Activated naive CD8-positive, alpha-beta T cell treated with anti-CD3 and anti-CD28 coated beads, Interleukin-2, amount 50 U/mL, for 24 hours (primary cell): Measurements from ENCODE around the gene BBS9.

ENCODE experiments used
- ATAC-seq: fragments of 150-1000 bp; cut with Tn5 transposase; one replicate; pipeline ENCODE4 v1.10.0; 2021
- DNase-seq: peaks from one replicate; pipeline ENCODE4 v3.0.0; 2021
- H3K27ac Mint-ChIP-seq: one replicate; pipeline ENCODE4 v1.8.0; 2021; ENCODE audit warnings: mild to moderate bottlenecking, mixed read lengths
- H3K27me3 Mint-ChIP-seq: one replicate; pipeline ENCODE4 v1.8.0; 2021; ENCODE audit warnings: mixed read lengths
- H3K36me3 Mint-ChIP-seq: one replicate; pipeline ENCODE4 v1.8.0; 2021; ENCODE audit warnings: low read depth, mixed read lengths
- H3K4me1 Mint-ChIP-seq: one replicate; pipeline ENCODE4 v1.8.0; 2021; ENCODE audit warnings: mixed read lengths
- H3K4me3 Mint-ChIP-seq: one replicate; pipeline ENCODE4 v1.8.0; 2021; ENCODE audit warnings: mild to moderate bottlenecking, moderate library complexity, mixed read lengths
- H3K9me3 Mint-ChIP-seq: one replicate; pipeline ENCODE4 v1.8.0; 2021; ENCODE audit warnings: mixed read lengths

Gene BBS9

GRCh38 chr7:33357846-33358245 is 228.5 kb downstream of the BBS9 start:
- Mint-ChIP-seq H3K9me3 (no peaks in the 10 kb centered on the region), H3K36me3 (peaks cover 2% of the 10 kb centered on the region), H3K27ac (no peak overlapping the region), H3K4me3 (no peak overlapping the region), H3K4me1 (no peaks in the 10 kb centered on the region), H3K27me3 (no peaks in the 10 kb centered on the region)
- DNase-seq (no peak), ATAC-seq (no peak)

GRCh38 chr7:33369888-33370287 is 240.5 kb downstream of the BBS9 start:
- DNase-seq (no peak), ATAC-seq (no peak)
- Mint-ChIP-seq H3K4me1 (no peaks in the 10 kb centered on the region), H3K27ac (no peak overlapping the region), H3K4me3 (no peak overlapping the region), H3K36me3 (peaks cover 19% of the 10 kb centered on the region), H3K27me3 (no peaks in the 10 kb centered on the region), H3K9me3 (no peaks in the 10 kb centered on the region)

GRCh38 chr7:33373195-33373594 is 243.8 kb downstream of the BBS9 start:
- no peak overlapping the region for H3K4me3 Mint-ChIP-seq
- peaks cover 18% of the 10 kb centered on the region for H3K36me3 Mint-ChIP-seq
- ATAC-seq, result no peak
- no peak overlapping the region for H3K27ac Mint-ChIP-seq
- H3K9me3 Mint-ChIP-seq, result no peaks in the 10 kb centered on the region
- no peaks in the 10 kb centered on the region for H3K4me1 Mint-ChIP-seq
- DNase-seq, result no peak
- H3K27me3 Mint-ChIP-seq, result no peaks in the 10 kb centered on the region

- no peaks in the 10 kb centered on the region for H3K27me3 Mint-ChIP-seq
- no peaks in the 10 kb centered on the region for H3K4me1 Mint-ChIP-seq
- no peak overlapping the region for H3K4me3 Mint-ChIP-seq
- no peaks in the 10 kb centered on the region for H3K9me3 Mint-ChIP-seq
- ATAC-seq (no peak), DNase-seq (no peak)
- no peak overlapping the region for H3K27ac Mint-ChIP-seq
- peaks cover 8% of the 10 kb centered on the region for H3K36me3 Mint-ChIP-seq
These were observed 250.6 kb downstream of the BBS9 start for GRCh38 chr7:33379891-33380525.

- Mint-ChIP-seq H3K4me3 (no peak overlapping the region), H3K4me1 (no peaks in the 10 kb centered on the region), H3K27me3 (no peaks in the 10 kb centered on the region), H3K27ac (no peak overlapping the region), H3K36me3 (peaks cover 16% of the 10 kb centered on the region), H3K9me3 (no peaks in the 10 kb centered on the region)
- no peak for DNase-seq
- no peak for ATAC-seq
These were observed 259.0 kb downstream of the BBS9 start for GRCh38 chr7:33388332-33388731.

- no peaks in the 10 kb centered on the region for H3K27me3 Mint-ChIP-seq
- H3K27ac Mint-ChIP-seq, result no peak overlapping the region
- peaks cover 8% of the 10 kb centered on the region for H3K9me3 Mint-ChIP-seq
- H3K4me3 Mint-ChIP-seq, result no peak overlapping the region
- ATAC-seq (no peak), DNase-seq (no peak)
- no peaks in the 10 kb centered on the region for H3K4me1 Mint-ChIP-seq
- H3K36me3 Mint-ChIP-seq, result peaks cover 21% of the 10 kb centered on the region
These were observed 262.8 kb downstream of the BBS9 start for GRCh38 chr7:33392148-33392547.

GRCh38 chr7:33393770-33394169 is 264.4 kb downstream of the BBS9 start:
- H3K27me3 Mint-ChIP-seq, result no peaks in the 10 kb centered on the region
- no peak overlapping the region for H3K4me3 Mint-ChIP-seq
- no peaks in the 10 kb centered on the region for H3K4me1 Mint-ChIP-seq
- H3K9me3 Mint-ChIP-seq, result peaks cover 12% of the 10 kb centered on the region
- no peak for DNase-seq
- H3K36me3 Mint-ChIP-seq, result peaks cover 21% of the 10 kb centered on the region
- no peak for ATAC-seq
- H3K27ac Mint-ChIP-seq, result no peak overlapping the region

- ATAC-seq, result no peak
- Mint-ChIP-seq H3K9me3 (peaks cover 12% of the 10 kb centered on the region), H3K27me3 (no peaks in the 10 kb centered on the region)
These were observed 266.0 kb downstream of the BBS9 start for GRCh38 chr7:33395340-33395739.

GRCh38 chr7:33399528-33400213 is 270.3 kb downstream of the BBS9 start:
- H3K4me1 Mint-ChIP-seq, result no peaks in the 10 kb centered on the region
- no peak overlapping the region for H3K27ac Mint-ChIP-seq
- H3K9me3 Mint-ChIP-seq, result peaks cover 23% of the 10 kb centered on the region
- no peak for DNase-seq
- no peak for ATAC-seq
- H3K27me3 Mint-ChIP-seq, result no peaks in the 10 kb centered on the region
- H3K36me3 Mint-ChIP-seq, result peaks cover 13% of the 10 kb centered on the region
- no peak overlapping the region for H3K4me3 Mint-ChIP-seq

More at GRCh38 chr7:33395340-33395739, 266.0 kb downstream of the BBS9 start:
- DNase-seq, result no peak
- no peak overlapping the region for H3K4me3 Mint-ChIP-seq
- no peak overlapping the region for H3K27ac Mint-ChIP-seq
- peaks cover 14% of the 10 kb centered on the region for H3K36me3 Mint-ChIP-seq
- H3K4me1 Mint-ChIP-seq, result no peaks in the 10 kb centered on the region

GRCh38 chr7:33400214-33400538 is 270.8 kb downstream of the BBS9 start:
- H3K4me1 Mint-ChIP-seq, result no peaks in the 10 kb centered on the region
- H3K36me3 Mint-ChIP-seq, result peaks cover 13% of the 10 kb centered on the region
- H3K27ac Mint-ChIP-seq, result no peak overlapping the region
- H3K9me3 Mint-ChIP-seq, result peaks cover 23% of the 10 kb centered on the region
- no peak overlapping the region for H3K4me3 Mint-ChIP-seq
- DNase-seq, result no peak
- no peak for ATAC-seq
- H3K27me3 Mint-ChIP-seq, result no peaks in the 10 kb centered on the region

GRCh38 chr7:33410266-33410665 is 280.9 kb downstream of the BBS9 start:
- no peak overlapping the region for H3K27ac Mint-ChIP-seq
- DNase-seq (no peak), ATAC-seq (no peak)
- H3K4me3 Mint-ChIP-seq, result no peak overlapping the region
- H3K36me3 Mint-ChIP-seq, result peaks cover 20% of the 10 kb centered on the region
- no peaks in the 10 kb centered on the region for H3K27me3 Mint-ChIP-seq
- H3K4me1 Mint-ChIP-seq, result no peaks in the 10 kb centered on the region
- H3K9me3 Mint-ChIP-seq, result peaks cover 24% of the 10 kb centered on the region

- no peak overlapping the region for H3K27ac Mint-ChIP-seq
- H3K27me3 Mint-ChIP-seq, result no peaks in the 10 kb centered on the region
- DNase-seq, result no peak
- H3K4me1 Mint-ChIP-seq, result no peaks in the 10 kb centered on the region
- no peak overlapping the region for H3K4me3 Mint-ChIP-seq
- peaks cover 20% of the 10 kb centered on the region for H3K36me3 Mint-ChIP-seq
- peaks cover 22% of the 10 kb centered on the region for H3K9me3 Mint-ChIP-seq
- no peak for ATAC-seq
These were observed 281.7 kb downstream of the BBS9 start for GRCh38 chr7:33411020-33411419.

- H3K27me3 Mint-ChIP-seq, result no peaks in the 10 kb centered on the region
- no peak overlapping the region for H3K4me3 Mint-ChIP-seq
- peaks cover 12% of the 10 kb centered on the region for H3K36me3 Mint-ChIP-seq
- no peak for ATAC-seq
- H3K4me1 Mint-ChIP-seq, result no peaks in the 10 kb centered on the region
- peaks cover 11% of the 10 kb centered on the region for H3K9me3 Mint-ChIP-seq
- DNase-seq, result no peak
- no peak overlapping the region for H3K27ac Mint-ChIP-seq
These were observed 283.0 kb downstream of the BBS9 start for GRCh38 chr7:33412331-33412730.

- no peak overlapping the region for H3K27ac Mint-ChIP-seq
- no peak for DNase-seq
- H3K4me1 Mint-ChIP-seq, result no peaks in the 10 kb centered on the region
- no peak overlapping the region for H3K4me3 Mint-ChIP-seq
- no peaks in the 10 kb centered on the region for H3K9me3 Mint-ChIP-seq
- no peaks in the 10 kb centered on the region for H3K27me3 Mint-ChIP-seq
- no peaks in the 10 kb centered on the region for H3K36me3 Mint-ChIP-seq
- no peak for ATAC-seq
These were observed 288.9 kb downstream of the BBS9 start for GRCh38 chr7:33418251-33418701.

- no peak for ATAC-seq
- H3K27ac Mint-ChIP-seq, result no peak overlapping the region
- no peaks in the 10 kb centered on the region for H3K36me3 Mint-ChIP-seq
- no peaks in the 10 kb centered on the region for H3K27me3 Mint-ChIP-seq
- no peaks in the 10 kb centered on the region for H3K9me3 Mint-ChIP-seq
- no peaks in the 10 kb centered on the region for H3K4me1 Mint-ChIP-seq
- H3K4me3 Mint-ChIP-seq, result no peak overlapping the region
- DNase-seq, result no peak
These were observed 291.1 kb downstream of the BBS9 start for GRCh38 chr7:33420311-33420940.
